OCI-LY7 (cell line): ENCODE data around the gene FHOD3.

Source experiments
- EZH2phosphoT487 ChIP-seq: fragments of 200-600 bp; sonication (generic); IDR thresholded peaks from 2 replicates; pipeline ENCODE4 v1.6.1; 2018; ENCODE audit warnings: low read depth, borderline replicate concordance, mild to moderate bottlenecking, mixed run types, antibody characterized with exemption, low read length, moderate library complexity, mixed read lengths
- TF ChIP-seq, protein P1 (sequence below): fragments of 200-600 bp; sonication (generic); conservative IDR thresholded peaks from 2 replicates; pipeline ENCODE4 v1.5.1; 2014; ENCODE audit warnings: mild to moderate bottlenecking, antibody characterized with exemption, low read length, moderate library complexity, mixed read lengths

DNA sequence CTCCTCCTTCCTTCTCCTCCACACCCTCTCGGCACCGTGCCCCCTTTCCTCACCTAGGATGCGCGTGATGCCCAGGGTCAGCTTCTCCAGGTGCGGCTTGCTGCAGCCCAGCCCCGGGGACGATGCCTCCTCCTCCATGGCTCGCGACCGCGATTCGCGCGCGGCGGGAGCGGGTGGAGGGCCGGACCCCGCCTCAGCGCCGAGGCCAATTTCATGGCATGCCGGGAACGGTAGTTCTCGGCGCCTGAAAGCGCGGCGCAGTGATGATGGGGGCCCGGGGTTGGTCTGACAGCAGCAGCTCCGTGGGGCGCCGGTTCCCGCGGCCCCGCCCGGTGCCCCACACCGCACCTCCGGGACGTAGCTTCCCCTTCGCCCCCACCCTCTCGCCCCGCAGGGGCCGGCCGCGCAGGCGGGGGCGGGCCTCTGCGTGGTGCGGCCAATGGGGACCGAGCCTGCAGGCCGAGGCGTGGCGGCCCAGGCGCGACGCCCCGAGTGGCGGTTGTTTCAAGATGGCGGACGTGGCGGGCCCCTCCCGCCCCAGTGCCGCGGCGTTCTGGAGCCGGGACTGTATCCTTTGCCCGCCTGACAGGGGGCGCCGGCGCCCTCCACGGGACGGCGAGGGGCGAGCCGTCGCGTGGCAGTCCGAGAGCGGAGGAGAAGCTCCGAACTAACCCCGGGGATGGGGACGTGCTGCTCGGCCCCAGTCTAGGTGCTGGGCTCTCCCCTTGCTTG lies 531.3 kb downstream of the FHOD3 start, which contains the start of the genes KIAA1328 and TPGS2:
- TF ChIP-seq, protein P1, sequence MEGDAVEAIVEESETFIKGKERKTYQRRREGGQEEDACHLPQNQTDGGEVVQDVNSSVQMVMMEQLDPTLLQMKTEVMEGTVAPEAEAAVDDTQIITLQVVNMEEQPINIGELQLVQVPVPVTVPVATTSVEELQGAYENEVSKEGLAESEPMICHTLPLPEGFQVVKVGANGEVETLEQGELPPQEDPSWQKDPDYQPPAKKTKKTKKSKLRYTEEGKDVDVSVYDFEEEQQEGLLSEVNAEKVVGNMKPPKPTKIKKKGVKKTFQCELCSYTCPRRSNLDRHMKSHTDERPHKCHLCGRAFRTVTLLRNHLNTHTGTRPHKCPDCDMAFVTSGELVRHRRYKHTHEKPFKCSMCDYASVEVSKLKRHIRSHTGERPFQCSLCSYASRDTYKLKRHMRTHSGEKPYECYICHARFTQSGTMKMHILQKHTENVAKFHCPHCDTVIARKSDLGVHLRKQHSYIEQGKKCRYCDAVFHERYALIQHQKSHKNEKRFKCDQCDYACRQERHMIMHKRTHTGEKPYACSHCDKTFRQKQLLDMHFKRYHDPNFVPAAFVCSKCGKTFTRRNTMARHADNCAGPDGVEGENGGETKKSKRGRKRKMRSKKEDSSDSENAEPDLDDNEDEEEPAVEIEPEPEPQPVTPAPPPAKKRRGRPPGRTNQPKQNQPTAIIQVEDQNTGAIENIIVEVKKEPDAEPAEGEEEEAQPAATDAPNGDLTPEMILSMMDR = peak; percentile 46
- TF ChIP-seq EZH2phosphoT487 = no peak
